Myocyte (in vitro differentiated cells): Measurements from ENCODE around the gene PASK. TPM values are rescaled to one million over a fixed set of nuclear protein-coding genes. Genes with fewer than 3 reads are reported as not detected.

ENCODE experiments used
- DNase-seq: peaks from one replicate; pipeline ENCODE4 v3.0.0-alpha.2; 2012; ENCODE audit warnings: low read depth
- total RNA-seq: library from RNA; depleted of rRNA; stranded (reverse); fragments of >200 nt; gene quantifications from 2 replicates; pipeline ENCODE4 v1.2.3, GENCODE V29; 2014

The PASK gene
- total RNA-seq, 1 donor from 2014 or later, result 0.45 TPM

DNA sequence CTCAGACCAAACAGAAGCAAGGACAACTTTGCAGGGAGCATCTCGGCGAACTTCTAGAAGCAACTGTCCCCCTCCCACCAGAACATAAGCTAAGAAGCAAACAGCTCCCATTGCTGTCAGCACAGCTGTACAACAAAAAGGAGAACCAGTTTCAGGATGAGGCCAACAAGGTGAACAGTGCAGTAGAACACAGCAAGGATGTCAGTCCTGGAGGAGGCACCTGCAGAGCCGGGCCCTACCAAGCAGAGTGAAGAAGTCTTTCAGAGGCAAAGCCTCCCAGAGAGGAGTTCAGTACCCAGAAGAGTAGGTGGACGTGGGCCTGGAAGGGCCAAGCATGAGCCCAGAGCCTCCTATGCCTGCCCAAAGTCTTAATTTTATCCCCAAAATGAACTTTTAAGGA lies 1.0 kb downstream of the PASK start:
- DNase-seq, result no peak

DNA sequence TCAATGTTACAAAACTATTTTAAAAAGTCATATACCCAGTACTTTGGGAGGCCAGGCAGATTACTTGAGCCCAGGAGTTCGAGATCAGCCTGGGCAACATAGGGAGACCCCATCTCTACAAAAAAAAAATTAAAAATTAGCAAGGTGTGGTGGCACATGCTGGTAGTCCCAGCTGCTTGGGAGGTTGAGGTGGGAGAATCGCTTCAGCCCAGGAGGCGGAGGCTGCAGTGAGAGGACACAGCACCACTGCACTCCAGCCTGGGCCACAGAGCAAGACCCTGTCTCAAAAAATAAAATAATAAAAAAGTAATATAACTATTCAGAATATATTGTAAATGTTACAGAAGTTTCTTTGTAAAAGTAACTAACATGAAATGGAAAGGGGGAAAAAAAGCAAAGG lies 1.9 kb downstream of the PASK start:
- DNase-seq, result no peak

DNA sequence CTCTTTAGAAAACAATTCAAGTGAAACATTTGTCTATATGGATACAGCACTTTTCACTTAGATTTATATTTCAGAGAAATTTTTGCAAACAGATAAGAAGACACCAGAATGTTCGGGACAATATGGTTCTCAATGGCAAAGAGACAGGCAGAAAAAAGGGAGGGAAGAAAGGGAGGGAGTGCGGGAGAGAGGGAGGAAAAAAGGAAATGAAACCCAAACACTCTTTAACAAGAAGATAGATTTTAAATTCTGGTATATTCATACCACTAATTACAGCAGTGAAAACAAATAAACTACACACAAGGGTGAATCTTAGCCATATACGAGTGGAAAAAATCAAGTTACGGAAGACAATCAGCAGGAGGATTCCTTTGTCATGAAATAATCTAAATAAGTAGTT lies 3.0 kb downstream of the PASK start:
- DNase-seq, result no peak

DNA sequence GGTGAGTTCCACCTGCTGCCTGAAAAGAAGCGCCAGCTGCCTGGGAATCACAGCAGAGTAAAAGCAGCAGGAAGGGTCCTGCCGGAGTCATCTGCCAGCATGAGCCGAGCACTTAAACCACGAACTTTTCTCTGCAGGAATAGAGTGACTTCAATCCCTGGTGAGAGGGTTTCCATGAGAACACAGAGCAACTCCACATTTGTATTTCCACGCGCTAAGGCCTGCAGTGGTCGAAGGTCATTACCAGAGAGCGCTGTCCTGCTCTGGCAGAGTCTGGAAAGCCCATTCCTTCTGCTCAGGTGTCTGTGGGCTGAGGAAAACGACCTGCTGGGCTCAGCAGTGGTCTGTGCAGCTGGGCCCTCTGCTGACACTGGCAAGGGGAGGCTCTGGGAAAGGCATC lies 6.7 kb downstream of the PASK start:
- DNase-seq, result no peak

DNA sequence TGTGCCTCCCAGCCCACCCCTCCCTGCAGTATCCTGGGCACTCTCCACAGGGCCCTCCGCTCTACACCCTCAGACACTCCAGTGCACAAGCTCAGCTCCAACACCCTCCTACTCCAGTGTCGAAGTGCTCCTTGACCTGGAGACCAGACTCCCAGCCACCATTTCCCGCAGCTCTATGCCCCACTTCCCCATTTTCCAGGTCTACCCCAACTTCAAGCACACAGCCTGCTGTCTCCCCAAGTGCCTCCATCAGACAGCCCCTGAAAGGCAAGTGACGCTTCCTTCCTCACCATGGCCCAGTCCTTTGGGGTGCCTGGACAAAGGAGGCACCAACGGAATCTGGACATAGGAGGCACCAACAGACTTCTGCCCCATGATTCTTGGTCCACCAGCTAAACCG lies 7.2 kb downstream of the PASK start:
- DNase-seq, result no peak

DNA sequence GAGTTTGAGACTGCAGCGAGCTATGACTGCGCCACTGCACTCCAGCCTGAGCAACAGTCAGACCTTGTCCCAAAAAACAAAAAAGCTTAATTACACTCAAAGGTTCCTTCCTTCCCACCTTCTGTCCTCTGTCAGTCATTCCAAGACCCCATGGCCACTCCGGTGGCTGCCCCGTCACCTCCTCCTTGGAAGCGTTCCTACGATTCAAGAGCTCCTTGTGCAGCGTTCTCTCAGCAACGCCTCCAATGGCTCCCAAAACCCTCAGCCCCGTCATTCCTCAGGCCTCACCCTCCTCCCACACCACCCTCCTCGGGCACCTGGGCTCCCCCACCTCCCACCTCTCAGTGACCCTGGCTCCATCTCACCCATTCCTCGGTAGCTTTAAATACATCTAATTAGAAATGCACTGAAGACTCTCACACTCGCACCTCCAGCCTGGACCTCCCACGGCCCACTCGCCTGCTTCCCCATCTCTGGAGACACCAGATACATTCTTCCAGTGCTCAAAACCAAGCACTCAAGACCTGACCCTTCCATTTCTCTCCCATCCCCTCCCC lies 8.0 kb downstream of the PASK start:
- DNase-seq, result no peak

DNA sequence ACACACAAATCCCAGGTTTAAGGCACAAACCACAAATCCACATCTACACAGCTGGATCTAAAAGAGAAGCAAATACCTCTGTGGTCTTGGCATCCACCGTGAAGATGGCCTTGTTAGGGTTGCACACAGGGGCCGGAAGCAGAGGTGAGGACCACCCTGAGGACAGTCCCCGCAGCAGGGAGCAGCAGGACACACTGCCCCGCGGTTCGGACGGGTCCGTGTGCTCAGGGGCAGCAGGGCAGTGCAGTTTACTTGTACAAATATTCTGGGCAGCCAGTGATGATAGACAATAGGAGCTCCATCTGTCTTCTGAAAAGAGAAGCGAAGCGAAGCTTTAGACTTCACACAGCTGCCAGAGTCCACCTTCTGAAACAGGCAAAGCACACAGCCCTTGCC lies 8.8 kb downstream of the PASK start:
- no peak for DNase-seq

DNA sequence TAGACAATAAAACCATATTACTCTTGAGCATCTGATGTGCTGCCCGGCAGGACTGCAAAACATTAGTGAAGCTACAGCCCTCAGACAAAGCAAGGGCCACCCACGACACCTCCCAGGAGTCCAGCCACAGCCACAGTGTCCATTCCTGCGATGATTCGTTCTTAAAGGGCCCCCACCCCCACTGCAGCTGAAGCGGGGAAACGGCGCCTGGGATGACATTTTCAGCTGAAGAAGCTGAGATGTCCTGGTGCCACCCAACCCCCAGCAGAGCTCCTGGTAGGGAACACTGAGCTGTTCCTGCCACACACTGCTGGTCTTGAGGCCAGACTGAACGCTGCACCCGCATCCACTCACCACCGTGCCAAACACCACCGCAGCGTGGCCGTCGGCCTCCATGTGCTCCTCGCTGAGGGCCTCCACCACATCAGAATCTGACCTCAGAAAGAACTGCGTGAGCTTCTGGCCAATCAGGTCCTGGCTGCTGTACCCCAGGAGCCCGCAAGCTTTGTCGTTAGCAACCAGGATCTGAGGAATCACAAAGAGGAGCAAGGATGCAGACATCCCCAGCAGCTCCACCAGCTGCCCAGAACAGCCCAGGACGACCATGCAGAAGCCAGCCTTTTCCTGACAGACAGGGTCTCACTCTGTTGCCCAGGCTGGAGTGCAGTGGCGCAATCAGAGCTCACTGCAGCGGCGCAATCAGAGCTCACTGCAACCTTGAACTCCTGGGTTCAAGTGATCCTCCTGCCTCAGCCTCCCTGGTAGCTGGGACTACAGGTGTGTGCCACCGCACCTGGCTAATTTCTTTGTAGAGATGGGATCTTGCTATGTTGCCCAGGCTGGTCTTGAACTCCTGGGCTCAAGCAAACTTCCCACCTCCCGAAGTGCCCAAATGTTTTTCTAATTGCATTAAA lies 9.5 kb downstream of the PASK start:
- DNase-seq, result no peak

DNA sequence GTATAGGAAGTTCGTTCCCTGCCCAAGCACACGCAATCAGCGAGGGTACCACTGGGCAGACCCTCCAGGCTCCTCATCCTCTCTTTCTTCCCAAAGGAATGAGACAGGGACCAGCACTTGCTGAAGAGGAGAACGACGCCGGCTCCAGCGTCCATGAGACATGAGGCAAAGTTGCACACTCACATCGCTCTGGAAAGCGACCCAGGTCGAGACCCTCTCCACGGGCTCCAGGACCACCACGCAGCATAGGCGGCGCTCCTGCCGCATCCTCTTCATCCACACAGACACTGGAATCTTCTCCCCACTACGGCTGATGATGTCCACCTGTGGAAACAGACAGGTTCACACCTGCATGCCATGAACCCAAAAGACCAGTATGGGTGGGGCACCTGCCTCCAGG lies 10.8 kb downstream of the PASK start:
- no peak for DNase-seq

DNA sequence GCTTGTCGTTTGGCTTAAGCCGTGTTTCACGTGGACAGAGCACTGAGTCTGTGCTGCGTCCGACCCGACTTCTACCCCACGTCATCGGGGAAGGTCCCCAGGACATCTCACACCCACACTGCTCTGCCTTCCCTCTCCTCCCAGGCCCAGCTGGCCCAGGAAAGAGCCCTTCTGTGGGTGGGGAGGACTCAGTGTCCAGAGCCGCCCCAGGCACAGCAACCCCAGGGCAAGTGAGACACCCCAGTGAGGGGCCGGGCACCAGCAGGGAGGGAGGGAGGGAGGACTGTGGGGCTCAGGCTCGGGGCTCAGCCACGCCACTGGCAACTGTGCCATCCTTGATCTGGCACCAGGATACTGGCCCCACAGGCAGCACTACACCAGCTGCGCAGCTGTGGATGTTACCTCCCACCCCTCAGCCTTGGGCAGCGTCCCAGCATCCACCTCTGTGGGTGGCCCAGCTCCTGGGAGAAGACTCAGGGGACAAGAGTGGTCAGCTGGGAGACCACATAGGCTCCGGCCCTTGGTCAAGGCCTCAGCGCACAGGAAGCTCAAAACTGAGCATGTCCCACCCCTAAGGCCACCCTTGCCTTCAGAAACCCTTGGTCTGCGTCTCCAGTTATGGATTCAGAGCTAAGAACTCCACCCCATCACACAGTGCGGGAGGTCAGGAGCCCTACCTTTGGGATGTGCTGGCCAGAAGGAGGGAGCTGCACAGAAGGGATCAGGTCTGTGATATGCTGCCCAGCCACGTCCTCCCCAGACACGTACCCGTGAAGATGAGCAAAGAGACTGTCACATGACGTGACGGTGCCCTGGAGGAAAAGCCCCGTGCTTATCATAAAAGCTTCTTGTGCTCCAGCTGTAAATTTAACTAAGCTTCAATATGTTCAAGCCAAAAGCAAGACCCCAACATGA lies 11.7 kb downstream of the PASK start:
- DNase-seq, result no peak

DNA sequence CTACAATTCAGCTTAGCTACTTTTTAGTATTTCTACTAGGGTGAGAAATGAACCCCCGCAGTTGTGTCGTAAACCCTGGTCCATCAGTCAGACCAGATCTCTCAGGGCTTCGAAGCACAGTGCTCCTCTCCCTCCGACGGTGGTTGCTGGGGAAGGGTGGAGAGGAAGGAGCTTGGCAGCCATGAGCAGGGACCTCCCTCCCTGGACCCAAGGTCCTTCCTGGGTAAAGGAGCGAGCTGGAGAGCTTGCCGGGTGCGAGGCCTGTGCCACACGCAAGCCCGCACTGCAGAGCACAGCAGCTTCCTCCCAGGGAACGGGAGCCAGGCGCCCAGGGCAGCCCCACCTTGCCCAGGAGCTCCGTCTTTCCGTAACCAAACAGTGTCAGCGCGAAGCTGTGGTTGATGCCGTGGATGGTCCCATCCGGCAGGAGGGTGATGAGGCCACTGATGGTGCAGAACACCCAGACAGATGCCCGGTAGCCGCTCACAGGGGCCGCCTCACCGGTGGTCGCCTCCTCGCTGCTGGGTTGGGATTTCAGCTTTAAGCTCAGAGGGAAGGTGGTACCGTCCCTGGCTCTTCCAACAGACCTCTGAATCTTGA lies 12.5 kb downstream of the PASK start:
- no peak for DNase-seq

DNA sequence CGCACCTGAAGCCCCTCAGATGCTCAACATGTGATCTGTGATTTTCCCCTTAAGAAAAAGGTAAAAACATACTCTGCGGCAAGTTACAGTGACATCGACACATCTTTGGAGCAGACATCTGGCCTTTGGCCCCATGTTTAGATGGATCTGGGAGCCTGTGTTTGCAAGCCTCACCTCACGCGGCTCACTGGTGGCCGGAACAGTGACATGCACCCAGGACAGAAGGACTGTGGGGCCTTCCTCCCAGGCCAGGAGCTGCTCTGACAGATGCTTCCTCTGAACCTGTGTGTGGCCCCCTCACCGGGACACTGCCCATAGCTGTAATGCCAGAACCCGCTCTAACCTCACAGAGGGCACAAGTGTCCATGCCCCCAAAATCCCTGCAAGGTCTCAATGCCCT lies 13.1 kb downstream of the PASK start:
- DNase-seq, result no peak

DNA sequence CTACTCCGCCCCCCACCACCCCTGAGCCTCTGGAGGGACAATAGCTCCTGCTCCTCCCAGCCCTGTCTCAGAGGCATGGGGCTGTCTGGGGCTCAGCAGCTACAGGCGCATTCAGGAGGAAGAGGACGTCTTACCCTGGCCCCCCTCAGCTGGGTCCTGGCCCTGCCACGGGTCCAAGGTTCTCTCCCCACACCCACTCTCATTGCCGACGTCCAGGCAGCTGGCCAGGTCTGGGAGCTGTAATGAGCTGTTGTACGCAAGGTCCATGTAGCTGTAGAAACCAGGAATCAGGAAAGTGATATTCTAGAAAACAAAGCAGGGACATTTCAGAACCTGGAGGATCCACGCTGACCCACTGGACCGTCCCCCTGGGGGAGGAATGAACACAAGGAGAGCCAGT lies 13.5 kb downstream of the PASK start:
- DNase-seq, result no peak

DNA sequence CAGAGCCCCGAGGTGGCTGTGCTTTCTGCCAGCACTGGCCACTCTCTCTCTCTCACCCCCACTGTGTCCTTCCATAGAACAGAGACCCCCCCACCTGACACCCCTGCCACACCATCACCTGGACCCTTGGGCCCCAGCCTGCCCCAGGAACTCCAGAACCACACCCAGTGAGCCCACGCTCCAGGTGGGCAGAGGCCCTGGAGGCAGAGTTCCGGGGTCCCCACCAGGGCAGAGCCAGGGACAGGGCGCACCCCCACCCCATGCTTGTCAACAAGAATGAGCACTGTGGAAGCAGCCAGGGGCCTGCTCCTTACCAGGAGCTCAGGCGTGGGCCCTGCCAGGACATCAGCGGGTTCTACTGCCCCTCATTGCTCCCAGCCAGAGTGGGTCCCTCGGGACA lies 14.6 kb downstream of the PASK start:
- DNase-seq, result no peak

DNA sequence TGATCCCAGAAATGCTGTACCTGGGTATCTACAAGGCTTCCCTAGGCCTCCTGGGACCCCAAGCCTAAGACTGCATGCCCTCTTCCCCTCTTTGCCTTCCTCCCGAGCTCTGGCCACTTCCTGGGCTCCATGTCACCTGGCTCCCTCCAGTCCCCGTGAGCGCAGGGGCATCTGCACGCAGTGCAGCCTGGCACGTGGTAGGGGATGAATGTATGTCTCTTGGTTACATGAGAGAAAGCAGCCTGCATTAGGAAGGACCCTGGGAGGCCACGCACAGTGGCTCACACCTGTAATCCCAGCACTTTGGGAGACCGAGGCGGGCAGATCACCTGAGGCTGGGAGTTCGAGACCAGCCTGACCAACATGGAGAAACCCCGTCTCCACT lies 15.8 kb downstream of the PASK start:
- no peak for DNase-seq

DNA sequence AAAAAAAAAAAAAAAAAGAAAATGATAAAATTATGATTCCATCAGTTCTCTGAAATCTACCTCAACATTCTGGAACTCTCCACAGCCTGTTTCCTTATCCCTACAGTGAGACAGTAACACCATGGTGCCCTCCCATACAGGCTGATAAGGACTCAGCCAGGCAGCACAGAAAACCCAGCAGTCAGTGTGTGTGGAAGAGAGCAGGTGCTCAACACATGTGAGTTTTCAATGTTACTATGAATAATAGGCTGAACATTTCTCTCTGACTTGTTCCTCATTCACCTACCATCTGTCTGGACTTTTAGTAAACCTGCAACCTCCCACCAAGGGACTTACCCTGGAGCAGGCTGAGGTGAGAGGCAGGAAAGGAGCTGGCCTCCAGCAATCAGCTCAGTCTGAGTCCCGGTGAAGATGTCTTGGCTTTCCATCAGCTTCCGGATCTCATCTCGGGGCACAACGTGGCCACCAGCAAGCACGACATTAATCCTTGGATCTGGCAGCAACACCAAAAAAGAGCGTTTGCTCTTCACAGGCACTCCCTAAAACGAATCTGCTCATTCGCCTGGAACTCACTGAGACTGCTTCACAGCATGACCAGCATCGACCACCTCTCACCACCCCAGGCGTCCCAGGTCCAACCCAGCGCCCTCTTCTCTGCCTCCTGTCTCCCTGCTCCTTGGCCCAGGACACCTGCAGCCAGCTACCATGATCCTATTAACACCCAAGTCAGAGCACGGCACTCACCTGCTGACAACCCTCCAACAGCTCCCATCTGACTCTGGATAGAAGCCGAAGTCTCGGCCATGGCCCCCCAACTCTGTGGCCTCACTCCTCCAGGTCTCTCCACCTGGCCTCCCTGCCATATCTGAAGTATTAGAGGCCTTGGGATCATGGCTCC lies 16.5 kb downstream of the PASK start:
- DNase-seq, result peak; percentile 14

DNA sequence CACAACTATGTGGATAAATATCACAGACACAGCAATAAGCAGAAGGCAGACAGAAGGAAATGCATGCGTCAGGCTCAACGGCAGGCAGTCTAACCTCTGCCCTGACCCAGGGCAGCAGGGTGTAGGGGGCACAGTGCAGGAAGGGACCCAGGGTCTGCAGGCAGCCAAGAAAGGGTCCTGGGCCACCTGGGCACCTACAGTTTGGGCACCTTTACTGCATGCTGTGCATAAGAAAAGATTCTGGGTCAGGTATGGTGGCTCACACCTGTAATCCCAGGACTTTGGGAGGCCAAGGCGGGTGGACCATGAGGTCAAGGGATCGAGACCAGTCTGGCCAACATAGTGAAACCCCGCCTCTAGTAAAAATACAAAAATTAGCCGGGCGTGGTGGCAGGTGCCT lies 17.7 kb downstream of the PASK start:
- DNase-seq, result no peak

DNA sequence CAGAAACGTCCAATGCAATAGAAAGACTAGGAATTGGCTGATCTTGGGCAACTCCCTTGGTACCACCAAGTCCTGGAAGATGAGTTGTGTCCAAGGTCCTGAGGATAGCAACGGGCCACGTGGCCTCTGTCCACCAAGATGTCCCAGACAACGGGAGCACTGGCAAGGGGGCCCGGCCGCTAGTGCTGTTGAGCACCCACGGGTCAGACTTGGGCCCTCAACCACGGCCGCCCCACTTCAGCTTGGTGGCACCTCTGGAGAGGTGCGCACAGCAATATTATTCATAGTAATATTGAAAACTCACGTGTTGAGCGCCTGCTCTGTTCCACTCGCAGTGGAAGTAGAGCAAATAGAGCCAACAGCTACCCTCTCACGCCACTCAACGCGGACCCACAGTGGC lies 19.0 kb downstream of the PASK start:
- DNase-seq, result no peak

DNA sequence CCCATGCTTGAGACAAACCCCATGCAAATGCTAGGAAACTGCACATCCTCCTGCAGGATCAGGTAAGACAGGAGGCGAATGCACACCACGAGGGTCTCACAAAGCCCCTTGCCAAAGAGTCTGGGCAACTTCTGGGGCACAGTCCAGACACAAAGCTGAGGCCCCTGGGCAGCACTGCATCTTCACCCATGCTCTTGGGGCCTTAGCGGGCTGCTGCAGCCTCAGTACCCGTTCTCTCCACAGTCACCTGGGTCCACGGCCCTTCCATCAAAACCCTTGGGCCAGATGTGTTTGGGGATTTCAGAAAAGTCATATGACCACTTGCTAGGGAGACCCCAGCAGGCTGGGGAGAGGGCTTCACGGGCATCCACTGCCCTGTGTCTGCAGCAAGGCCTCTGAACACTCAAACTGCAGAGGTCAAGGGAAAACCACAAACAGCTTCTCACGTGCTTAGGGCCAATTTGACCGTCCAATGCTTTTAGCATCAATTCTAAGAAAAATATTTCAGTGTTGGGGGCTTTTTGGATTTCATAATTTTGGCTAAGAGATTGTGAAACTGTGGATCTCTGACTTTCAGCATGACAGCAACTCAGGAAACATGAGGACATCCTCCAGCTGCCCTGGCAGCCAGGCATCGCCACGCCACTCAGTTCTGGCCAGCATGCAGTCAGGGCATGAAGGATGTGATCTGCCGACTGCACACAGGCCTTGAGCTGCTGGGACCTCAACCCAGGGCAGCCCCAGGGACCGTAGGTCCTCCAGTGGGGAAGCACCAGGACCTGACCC lies 20.0 kb downstream of the PASK start:
- no peak for DNase-seq

DNA sequence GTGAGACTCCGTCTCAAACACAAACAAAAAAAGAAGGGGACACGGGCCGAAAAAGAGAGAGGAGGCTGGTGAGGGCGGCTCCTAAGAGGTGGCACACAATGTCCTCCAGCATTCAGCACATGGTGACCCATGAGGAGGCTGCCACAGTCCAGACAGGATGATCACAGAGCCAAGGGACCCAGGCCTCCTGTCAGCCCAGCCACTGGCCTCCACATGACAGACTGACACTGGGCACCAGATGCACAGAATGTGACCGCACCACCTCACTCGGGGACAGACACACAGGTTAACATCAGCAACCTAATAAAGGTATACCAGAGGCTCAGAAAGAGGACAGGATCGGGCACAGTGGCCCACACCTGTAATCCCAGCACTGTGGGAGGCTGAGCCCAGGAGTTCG lies 21.0 kb downstream of the PASK start:
- no peak for DNase-seq
